AG04450 (cell line): ENCODE results near the gene AP1M2. TPM values are rescaled to one million over a fixed set of nuclear protein-coding genes. Genes with fewer than 3 reads are reported as not detected.
"Not testable (repeated sequence)": the region's sequence is repeated elsewhere in the genome, so short reads cannot be mapped to it uniquely, and the experiment has no call there.

ENCODE experiments used
- CTCF ChIA-PET: fragments of 300-600, 350-600 bp; formaldehyde crosslinking; extraction: SDS; loops from one replicate; lab custom pipeline; 2022; ENCODE audit warnings: antibody characterized with exemption, inconsistent platforms; lab: Charles Lee
- POLR2A ChIA-PET: fragments of 350-600 bp; formaldehyde crosslinking; extraction: SDS; loops from one replicate; lab custom pipeline; 2021; ENCODE audit warnings: antibody characterized with exemption, inconsistent platforms; lab: Yijun Ruan, JAX
- DNase-seq: peaks from one replicate; pipeline ENCODE4 v3.0.0-alpha.2; 2011; ENCODE audit warnings: low read depth, low spot score
- H3K27ac ChIP-seq: one replicate; pipeline ENCODE4 v1.5.1; 2012; ENCODE audit warnings: low read depth, low read length, control low read depth
- H3K27me3 ChIP-seq: one replicate; pipeline ENCODE4 v1.6.0; 2012; ENCODE audit warnings: low read length; ENCODE audit not compliant: control insufficient read depth, insufficient read depth
- H3K4me3 ChIP-seq: 2 replicates; pipeline ENCODE4 v1.5.1; 2011; ENCODE audit warnings: mild to moderate bottlenecking, low read depth, low read length, control low read depth
- H3K9me3 ChIP-seq: 2 replicates; pipeline ENCODE4 v1.5.1; 2012; ENCODE audit warnings: low read length; ENCODE audit not compliant: control insufficient read depth, insufficient read depth
- polyA plus RNA-seq: library from polyadenylated mRNA; depleted of rRNA; stranded (reverse); fragments of >200 nt; gene quantifications from 2 replicates; pipeline ENCODE4 v1.2.3, GENCODE V29; 2011
- TF ChIP-seq, protein P1 (sequence below): IDR thresholded peaks from 2 replicates; pipeline ENCODE4 v1.5.1; 2011; ENCODE audit warnings: low read depth, low read length, control low read depth, inconsistent platforms

The AP1M2 gene
- polyA plus RNA-seq, 1 experiment, result 0.17 TPM

DNA sequence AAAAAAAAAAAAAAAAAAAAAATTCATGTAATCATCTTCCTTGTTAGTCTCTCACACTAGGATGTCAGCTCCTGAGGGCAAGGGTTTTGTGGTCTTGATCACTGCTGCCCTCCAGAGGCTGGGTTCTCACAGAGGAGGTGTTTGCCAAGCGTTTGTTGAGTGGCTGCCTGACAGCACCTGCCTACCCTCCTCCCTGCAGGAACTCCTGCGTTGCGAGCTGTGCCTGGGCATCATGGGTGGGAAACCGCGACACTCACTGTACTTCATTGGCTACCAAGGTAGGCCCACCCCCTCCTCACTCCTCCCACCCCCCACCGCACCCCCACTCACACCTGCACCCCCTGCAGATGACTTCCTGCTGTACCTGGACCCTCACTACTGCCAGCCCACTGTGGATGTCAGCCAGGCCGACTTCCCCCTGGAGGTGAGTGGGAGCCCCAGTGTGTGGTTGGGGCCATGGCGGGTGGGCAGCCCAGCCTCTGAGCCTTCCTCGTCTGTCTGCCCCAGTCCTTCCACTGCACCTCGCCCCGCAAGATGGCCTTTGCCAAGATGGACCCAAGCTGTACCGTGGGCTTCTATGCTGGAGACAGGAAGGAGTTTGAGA lies 35.3 kb downstream of the AP1M2 start:
- H3K27ac ChIP-seq, result no peak overlapping the region
- H3K27me3 ChIP-seq, result no peaks in the 10 kb centered on the region
- CTCF ChIA-PET, result interaction anchor here (1.1 kb wide), 2 partner anchors 16 to 68 kb away, joined by 3 to 11 read pairs; no protein-coding TSS in a partner anchor
- TF ChIP-seq, protein P1, sequence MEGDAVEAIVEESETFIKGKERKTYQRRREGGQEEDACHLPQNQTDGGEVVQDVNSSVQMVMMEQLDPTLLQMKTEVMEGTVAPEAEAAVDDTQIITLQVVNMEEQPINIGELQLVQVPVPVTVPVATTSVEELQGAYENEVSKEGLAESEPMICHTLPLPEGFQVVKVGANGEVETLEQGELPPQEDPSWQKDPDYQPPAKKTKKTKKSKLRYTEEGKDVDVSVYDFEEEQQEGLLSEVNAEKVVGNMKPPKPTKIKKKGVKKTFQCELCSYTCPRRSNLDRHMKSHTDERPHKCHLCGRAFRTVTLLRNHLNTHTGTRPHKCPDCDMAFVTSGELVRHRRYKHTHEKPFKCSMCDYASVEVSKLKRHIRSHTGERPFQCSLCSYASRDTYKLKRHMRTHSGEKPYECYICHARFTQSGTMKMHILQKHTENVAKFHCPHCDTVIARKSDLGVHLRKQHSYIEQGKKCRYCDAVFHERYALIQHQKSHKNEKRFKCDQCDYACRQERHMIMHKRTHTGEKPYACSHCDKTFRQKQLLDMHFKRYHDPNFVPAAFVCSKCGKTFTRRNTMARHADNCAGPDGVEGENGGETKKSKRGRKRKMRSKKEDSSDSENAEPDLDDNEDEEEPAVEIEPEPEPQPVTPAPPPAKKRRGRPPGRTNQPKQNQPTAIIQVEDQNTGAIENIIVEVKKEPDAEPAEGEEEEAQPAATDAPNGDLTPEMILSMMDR, result 0 out of 2 replicates have a peak, but pooled peaks have one; percentile 6
- no peak overlapping the region for H3K4me3 ChIP-seq
- peaks cover 9% of the 10 kb centered on the region for H3K9me3 ChIP-seq
- DNase-seq, result no peak
- POLR2A ChIA-PET, result interaction anchor here (0.6 kb wide), 1 partner anchor 108 kb away, joined by 5 read pairs; no protein-coding TSS in a partner anchor

DNA sequence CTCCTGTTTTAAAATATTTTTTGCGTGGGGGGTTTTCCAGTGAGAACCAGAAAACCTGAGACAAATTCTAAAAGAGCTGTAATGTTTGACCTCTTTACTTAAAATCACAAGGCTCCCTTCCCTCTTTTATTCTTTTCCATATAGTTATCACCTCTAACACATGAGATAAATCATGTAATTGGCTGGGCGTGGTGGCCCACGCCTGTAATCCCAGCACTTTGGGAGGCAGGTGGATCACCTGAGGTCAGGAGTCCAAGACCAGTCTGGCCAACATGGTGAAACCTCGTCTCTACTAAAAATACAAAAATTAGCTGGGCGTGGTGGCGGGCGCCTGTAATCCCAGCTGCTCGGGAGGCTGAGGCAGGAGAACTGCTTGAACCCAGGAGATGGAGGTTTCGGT lies 36.1 kb downstream of the AP1M2 start:
- not testable (repeated sequence) for DNase-seq, H3K27ac ChIP-seq, H3K4me3 ChIP-seq, H3K9me3 ChIP-seq, H3K27me3 ChIP-seq
- POLR2A ChIA-PET, result interaction anchor here (0.6 kb wide), 1 partner anchor 107 kb away, joined by 5 read pairs; no protein-coding TSS in a partner anchor
- CTCF ChIA-PET, result interaction anchor here (0.6 to 1.1 kb wide), 3 partner anchors 15 to 67 kb away, joined by 3 to 11 read pairs (median 3); no protein-coding TSS in a partner anchor

DNA sequence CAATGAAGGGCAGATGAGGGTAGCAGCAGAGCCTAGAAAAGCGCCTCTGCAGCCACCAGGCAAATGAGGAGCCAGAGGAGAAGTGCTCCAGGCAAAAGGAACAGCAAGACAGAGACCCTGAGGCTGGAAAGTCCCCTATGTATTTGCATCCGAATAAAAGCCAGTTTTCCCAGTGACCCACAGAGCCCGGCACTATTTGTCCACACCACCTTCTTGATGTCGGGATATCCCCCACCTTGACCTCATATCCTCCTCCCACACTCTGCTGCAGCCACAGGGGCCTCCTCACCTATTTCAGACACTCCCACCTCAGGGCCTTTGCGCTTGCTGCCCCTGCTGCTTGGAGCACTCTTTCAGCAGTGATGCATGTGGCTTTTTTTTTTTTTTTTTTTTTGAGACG lies 36.8 kb downstream of the AP1M2 start:
- DNase-seq, result no peak
- CTCF ChIA-PET, result no interaction called here
- TF ChIP-seq, protein P1, result no peak
- Histone ChIP-seq H3K27me3 (no peaks in the 10 kb centered on the region), H3K4me3 (no peak overlapping the region), H3K9me3 (peaks cover 9% of the 10 kb centered on the region), H3K27ac (no peak overlapping the region)
- POLR2A ChIA-PET, result no interaction called here

DNA sequence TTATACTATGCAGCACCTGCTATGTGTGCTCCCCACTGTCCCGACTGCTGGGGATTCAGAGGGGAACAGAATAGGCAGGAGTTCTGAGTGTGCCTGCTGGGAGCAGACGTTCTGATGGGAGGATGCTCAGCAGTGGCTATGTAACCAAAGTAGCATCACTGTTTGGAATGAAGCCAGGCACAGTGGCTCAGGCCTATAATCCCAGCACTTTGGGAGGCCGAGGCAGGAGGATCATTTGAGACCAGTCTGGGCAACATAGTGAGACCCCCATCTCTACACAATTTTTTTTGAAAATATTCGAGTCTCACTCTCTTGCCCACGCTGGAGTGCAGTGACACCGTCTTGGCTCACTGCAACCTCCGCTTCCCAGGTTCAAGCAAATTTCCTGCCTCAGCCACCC lies 37.4 kb downstream of the AP1M2 start:
- CTCF ChIA-PET, result no interaction called here

DNA sequence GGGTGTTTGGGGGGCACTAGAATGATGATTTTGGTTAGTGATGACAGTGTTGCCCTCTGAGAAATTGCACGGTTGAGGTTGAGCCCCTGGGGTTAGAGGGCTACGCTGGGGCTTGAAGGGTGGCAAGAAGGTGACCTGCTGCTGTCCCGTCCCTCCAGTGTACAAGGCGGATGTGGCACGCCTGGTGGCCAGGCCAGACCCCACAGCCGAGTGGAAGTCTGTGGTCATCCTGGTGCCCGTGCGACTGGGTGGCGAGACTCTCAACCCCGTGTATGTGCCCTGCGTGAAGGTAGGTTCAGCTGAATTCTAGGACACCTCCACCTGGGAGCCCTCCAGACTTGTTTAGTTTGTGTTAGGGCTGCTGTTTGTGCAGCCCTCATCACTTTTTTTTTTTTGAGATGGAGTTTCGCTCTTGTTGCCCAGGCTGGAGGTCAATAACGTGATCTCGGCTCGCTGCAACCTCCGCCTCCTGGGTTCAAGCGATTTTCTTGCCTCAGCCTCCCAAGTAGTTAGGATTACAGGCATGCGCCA lies 38.3 kb downstream of the AP1M2 start:
- Histone ChIP-seq H3K27ac (no peak overlapping the region), H3K27me3 (no peaks in the 10 kb centered on the region), H3K4me3 (no peak overlapping the region), H3K9me3 (peaks cover 9% of the 10 kb centered on the region)
- ChIA-PET CTCF (interaction anchor here (0.8 kb wide), 1 partner anchor 15 kb away, joined by 3 read pairs; no protein-coding TSS in a partner anchor), POLR2A (no interaction called here)
- DNase-seq, result no peak
- TF ChIP-seq, protein P1, result no peak

More for the DNA sequence above, 37.4 kb downstream of the AP1M2 start:
- Histone ChIP-seq H3K27ac (no peak overlapping the region), H3K27me3 (no peaks in the 10 kb centered on the region), H3K4me3 (no peak overlapping the region), H3K9me3 (peaks cover 9% of the 10 kb centered on the region)
- TF ChIP-seq, protein P1, result no peak
- DNase-seq, result no peak
- POLR2A ChIA-PET, result no interaction called here
